IPS-NIHi7 (cell line): Measurements from ENCODE around the gene TC2N.
"Not testable (repeated sequence)": the region's sequence is repeated elsewhere in the genome, so short reads cannot be mapped to it uniquely, and the experiment has no call there.

Experiments
- DNase-seq: peaks from one replicate; pipeline ENCODE4 v3.0.0; 2012; ENCODE audit warnings: mixed read lengths; ENCODE audit errors: extremely low spot score

TC2N gene

GRCh38 chr14:91835197-91835919, 32.0 kb downstream of the TC2N start:
- no peak for DNase-seq

GRCh38 chr14:91834571-91834970, 32.8 kb downstream of the TC2N start:
- DNase-seq, result no peak

DNA sequence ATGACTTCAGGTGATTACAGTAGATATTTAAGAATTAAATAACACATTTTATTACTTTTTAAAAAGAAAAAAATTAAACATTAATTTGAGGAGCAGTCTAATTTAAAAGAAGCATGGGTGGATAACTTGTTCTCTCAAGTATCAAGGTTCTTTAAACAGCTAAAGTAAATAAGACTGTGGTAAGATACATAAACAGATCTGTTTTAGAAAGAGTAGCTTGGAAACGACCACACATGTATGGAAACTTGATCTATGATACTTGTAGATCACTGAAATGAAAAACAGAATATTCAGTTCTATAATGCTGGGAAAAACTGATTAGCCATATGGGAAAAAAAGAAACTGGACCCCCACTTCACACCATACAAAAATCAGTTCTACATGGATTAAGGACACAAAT, 36.0 kb downstream of the TC2N start:
- DNase-seq, result no peak

GRCh38 chr14:91830777-91831176, 36.6 kb downstream of the TC2N start:
- DNase-seq, result peak; percentile 33

DNA sequence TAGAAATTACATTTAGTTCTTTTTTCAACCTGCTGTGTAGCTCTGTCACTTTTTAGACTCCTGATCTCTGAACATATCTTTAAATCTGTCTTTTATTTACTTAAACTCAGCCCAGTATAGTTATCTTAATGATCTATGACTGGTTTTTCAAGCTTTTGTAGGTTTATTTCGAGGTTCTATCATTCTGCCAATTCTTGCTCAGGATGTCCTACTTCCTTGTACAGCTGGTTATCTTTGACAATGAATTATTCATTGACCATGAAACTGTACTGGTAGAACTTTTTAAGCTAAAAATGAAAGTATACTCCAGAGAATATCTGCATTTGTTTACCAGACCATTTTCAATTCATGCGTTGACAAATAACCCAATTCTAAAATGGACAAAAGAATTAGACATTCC, 37.8 kb downstream of the TC2N start:
- no peak for DNase-seq

- DNase-seq, result no peak
These were observed 39.6 kb downstream of the TC2N start for GRCh38 chr14:91827746-91828145.

DNA sequence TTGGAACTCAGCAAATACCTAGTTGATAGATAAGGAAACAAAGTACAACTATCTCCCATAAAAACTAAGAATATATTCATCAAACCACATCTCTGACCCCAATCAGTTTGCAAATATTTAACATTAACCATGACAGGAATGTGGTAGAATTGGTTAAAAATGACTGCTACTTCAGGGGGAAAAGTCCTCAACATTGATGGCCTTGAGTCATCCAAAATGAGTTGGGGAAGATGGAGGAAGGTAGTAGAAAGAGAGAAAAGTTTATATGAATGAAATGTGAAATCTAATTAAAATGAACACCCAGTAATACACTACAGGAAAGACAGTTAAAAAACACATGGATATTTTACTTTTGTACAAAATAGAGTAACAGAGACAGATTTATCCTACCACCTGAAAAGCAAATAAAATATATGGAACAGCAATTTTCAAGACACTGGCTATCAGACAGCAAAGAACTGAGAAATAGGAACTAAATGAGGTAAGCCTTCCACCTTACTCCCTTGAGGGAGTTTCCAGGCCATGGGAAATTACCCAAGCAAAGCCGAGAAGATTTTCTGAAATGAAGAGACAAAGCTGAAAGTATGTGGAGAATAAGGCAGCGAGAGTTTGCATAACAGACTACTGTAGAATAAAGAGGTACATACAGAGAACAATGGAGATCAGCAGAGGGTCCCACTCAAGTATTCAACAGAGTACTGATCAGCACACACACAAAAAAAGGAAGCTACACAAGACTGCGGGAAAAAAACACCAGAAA, 49.6 kb downstream of the TC2N start:
- DNase-seq, result no peak

DNA sequence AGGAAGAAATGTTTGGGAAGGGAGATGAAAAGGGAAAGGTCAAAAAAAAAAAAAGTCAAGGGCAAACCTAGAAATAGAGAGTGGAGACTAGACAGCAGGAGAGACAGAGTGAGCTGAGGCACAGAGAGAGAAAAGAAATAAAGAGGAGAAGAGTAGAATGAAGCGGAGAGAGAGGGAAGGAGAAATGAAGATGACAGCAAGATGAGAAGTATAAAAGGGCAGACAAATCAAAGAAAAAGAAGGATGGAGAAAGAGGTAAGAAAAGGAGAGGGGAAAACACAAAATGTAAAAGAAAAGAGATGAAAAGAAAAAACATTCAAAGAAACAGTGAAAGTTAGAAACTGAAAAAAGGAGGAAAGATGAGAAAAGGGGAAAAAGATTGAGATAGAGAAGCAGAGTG, 53.0 kb downstream of the TC2N start:
- DNase-seq, result no peak

DNA sequence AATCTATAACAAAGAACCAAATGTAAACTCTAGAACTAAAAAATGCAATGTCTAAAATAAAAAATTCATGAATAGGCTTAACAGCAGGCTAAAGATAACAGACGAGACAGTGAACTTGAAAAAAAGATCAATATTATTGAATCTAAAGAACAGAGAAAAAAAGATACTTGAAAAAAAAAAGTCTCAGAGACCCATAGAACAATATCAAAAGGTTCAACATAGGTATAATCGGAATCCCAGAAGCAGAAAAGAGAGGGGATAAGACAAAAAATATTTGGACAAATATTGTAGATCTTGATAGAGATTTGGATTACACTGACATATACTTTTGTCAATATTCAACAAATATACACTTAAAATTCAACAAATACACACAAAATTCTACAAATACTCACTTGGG, 56.6 kb downstream of the TC2N start:
- DNase-seq, result no peak

DNA sequence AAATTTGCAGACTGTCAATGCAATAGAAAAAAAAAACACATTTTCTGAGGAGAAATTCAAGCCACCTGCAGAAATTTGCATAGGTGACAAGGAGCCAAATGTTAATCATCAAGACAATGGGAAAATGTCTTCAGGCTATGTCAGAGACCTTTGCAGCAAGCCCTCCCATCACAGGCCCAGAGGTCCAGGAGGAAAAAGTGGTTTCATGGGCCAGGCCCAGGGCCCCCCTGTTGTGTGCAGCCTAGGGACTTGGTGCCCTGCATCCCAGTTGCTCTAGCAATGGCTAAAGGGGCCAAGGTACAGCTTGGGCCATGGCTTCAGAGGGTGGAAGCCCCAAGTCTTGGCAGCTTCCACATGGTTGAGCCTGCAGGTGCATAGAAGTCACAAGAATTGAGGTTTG, 60.6 kb downstream of the TC2N start:
- no peak for DNase-seq

- DNase-seq, result not testable (repeated sequence)
These were observed 61.2 kb downstream of the TC2N start for GRCh38 chr14:91806094-91806493.

DNA sequence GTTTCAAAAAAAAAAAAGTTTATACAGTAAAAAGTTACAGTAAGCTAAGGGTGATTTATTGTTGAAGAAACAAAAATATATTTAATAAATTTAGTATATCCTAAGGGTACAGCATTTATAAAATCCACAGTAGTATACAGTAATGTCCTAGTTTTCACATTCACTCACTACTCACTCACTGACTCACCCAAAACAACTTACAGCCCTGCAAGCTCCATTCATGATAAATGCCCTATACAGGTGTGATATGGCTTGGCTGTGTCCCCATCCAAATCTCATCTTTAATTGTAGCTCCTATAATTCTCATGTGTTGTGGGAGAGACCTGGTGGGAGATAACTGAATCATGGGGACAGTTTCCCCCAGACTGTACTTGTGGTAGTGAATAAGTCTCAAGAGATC, 61.7 kb downstream of the TC2N start:
- DNase-seq, result no peak

GRCh38 chr14:91801358-91801757, 66.0 kb downstream of the TC2N start:
- DNase-seq, result no peak

DNA sequence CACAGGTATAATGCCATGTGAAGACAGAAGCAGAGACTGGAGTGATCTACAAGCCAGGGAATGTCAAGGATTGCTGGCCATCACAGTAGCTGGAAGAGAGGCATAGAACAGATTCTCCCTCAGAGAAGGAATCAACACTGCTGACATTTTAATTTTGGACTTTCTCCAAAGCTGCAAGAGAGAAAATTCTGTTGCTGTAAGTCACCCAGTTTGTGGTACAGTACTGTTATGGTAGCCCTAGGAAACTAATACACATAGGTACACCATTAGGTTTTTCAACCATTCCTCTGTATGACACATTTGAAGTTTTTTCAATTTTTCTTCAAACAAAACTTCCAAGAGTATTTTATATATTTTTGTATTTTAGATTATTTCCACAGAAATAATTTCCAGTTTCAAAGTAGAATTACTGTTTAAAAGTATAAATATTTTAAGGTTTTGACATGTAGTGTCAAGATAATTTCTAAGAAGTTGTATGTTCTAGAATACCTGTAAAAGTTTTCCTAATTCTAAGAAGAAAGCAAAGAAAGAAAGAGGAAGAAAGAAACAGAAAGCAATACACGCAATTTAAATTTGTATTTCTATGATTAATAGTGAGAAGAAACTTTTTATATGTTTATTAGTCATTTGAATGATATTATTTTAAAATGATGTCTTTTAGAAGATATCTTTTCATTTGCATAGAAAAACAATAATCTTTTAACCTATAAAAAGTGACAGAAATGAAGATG, 70.6 kb downstream of the TC2N start:
- DNase-seq, result no peak

GRCh38 chr14:91793704-91794103, 73.6 kb downstream of the TC2N start:
- DNase-seq, result no peak

GRCh38 chr14:91786188-91786587, 81.1 kb downstream of the TC2N start:
- no peak for DNase-seq

GRCh38 chr14:91780452-91780851, 86.9 kb downstream of the TC2N start:
- no peak for DNase-seq

DNA sequence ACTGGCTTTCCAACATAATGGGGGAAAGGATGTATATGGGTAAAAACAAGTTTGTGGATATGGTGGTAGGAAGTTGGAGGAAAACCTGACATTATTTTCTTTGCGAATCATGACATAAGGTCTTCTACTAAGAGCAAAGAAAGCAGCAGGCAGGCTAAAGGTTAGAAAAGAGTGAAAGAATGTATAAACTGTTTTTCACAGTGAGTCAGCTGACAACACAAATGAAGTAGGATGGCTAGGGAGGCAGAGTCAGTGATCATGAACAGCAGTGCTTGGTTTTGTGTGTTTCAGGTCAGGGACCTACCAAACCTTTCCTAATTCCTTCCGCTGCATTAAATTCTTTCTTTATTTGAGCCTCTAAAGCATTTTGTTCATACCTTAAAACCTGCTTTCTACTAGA, 89.1 kb downstream of the TC2N start:
- DNase-seq, result no peak

- DNase-seq, result no peak
These were observed 92.9 kb downstream of the TC2N start for GRCh38 chr14:91774140-91775096.

GRCh38 chr14:91770185-91770584, 97.2 kb downstream of the TC2N start:
- no peak for DNase-seq

- DNase-seq, result no peak
These were observed 111.6 kb downstream of the TC2N start for GRCh38 chr14:91755570-91756295.
